Ishikawa (cell line): ENCODE data around the gene KLHDC8B.

Experiments
- EGR1 ChIP-seq: IDR thresholded peaks from 2 replicates; pipeline ENCODE4 v1.6.1; 2012
- EP300 ChIP-seq: IDR thresholded peaks from 2 replicates; pipeline ENCODE4 v1.6.1; 2012; ENCODE audit warnings: borderline replicate concordance
- FOXM1 ChIP-seq: IDR thresholded peaks from 2 replicates; pipeline ENCODE4 v1.6.1; 2012; ENCODE audit warnings: low read depth, borderline replicate concordance
- MAX ChIP-seq: IDR thresholded peaks from 2 replicates; pipeline ENCODE4 v1.6.1; 2012
- REST ChIP-seq: IDR thresholded peaks from 2 replicates; pipeline ENCODE4 v1.6.1; 2012; ENCODE audit warnings: low read depth, mild to moderate bottlenecking

- TF ChIP-seq EP300 (no peak), EGR1 (no peak), REST (no peak), FOXM1 (no peak), MAX (no peak)
These were observed 9.4 kb upstream of the KLHDC8B start for GRCh38 chr3:49161808-49162530.
